ENCODE measurements around the gene PRELP. TPM values are rescaled to one million over a fixed set of nuclear protein-coding genes. Genes with fewer than 3 reads are reported as not detected.

Gene PRELP
- total and polyA plus RNA-seq, 10 of the 15 experiments (the other 5 are each of a cell fraction or from before 2014, with no cell fraction given) = 0.03 to 0.05 TPM; not detected in 8

DNA sequence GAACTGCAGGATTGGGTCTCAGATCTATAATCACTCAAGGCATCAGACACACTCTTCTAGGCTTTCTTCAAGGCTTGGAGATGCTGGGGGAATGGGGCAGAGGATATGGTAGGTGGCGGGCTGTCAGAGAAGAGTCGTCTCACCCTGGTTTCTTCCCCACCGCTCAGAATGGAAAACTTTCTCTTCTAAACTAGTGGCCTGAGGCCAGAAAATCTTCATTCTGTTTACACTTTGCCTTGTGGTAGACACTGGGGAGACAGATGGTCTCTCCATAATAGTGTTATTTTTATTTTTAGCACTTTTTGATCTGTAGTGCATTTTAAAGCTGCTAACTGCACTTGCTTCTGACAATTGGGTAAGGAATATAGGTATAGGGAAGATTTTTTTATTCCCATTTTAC, 2.6 kb downstream of the PRELP start:
- DNase-seq (ENCODE audit: low read depth, low spot score) (no peak), ATAC-seq (peak; percentile 19; the same call in 2 of the 3 replicates), FAIRE-seq (no peak)
- TF ChIP-seq, protein P1, sequence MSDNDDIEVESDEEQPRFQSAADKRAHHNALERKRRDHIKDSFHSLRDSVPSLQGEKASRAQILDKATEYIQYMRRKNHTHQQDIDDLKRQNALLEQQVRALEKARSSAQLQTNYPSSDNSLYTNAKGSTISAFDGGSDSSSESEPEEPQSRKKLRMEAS (IDR thresholded peaks at IDR 0.05; ENCODE audit: low read depth, low read length) = no peak
- TF ChIP-seq KDM1A (IDR thresholded peaks at IDR 0.05; ENCODE audit: borderline replicate concordance) (no peak), NR2C1 (IDR thresholded peaks at IDR 0.05) (no peak), RUNX3 (IDR thresholded peaks at IDR 0.05; ENCODE audit: low read length) (no peak), IRF4 (IDR thresholded peaks at IDR 0.05; ENCODE audit: low read depth, low read length) (no peak), TAF1 (IDR thresholded peaks at IDR 0.05; ENCODE audit: borderline replicate concordance, low read depth, low read length) (no peak)
- TF ChIP-seq, protein P2, sequence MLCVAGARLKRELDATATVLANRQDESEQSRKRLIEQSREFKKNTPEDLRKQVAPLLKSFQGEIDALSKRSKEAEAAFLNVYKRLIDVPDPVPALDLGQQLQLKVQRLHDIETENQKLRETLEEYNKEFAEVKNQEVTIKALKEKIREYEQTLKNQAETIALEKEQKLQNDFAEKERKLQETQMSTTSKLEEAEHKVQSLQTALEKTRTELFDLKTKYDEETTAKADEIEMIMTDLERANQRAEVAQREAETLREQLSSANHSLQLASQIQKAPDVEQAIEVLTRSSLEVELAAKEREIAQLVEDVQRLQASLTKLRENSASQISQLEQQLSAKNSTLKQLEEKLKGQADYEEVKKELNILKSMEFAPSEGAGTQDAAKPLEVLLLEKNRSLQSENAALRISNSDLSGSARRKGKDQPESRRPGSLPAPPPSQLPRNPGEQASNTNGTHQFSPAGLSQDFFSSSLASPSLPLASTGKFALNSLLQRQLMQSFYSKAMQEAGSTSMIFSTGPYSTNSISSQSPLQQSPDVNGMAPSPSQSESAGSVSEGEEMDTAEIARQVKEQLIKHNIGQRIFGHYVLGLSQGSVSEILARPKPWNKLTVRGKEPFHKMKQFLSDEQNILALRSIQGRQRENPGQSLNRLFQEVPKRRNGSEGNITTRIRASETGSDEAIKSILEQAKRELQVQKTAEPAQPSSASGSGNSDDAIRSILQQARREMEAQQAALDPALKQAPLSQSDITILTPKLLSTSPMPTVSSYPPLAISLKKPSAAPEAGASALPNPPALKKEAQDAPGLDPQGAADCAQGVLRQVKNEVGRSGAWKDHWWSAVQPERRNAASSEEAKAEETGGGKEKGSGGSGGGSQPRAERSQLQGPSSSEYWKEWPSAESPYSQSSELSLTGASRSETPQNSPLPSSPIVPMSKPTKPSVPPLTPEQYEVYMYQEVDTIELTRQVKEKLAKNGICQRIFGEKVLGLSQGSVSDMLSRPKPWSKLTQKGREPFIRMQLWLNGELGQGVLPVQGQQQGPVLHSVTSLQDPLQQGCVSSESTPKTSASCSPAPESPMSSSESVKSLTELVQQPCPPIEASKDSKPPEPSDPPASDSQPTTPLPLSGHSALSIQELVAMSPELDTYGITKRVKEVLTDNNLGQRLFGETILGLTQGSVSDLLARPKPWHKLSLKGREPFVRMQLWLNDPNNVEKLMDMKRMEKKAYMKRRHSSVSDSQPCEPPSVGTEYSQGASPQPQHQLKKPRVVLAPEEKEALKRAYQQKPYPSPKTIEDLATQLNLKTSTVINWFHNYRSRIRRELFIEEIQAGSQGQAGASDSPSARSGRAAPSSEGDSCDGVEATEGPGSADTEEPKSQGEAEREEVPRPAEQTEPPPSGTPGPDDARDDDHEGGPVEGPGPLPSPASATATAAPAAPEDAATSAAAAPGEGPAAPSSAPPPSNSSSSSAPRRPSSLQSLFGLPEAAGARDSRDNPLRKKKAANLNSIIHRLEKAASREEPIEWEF (IDR thresholded peaks at IDR 0.05; ENCODE audit: insufficient replicate concordance, low read depth, low read length) = no peak
- H3K27ac ChIP-seq (ENCODE audit: control insufficient read depth, insufficient read depth) = no peak overlapping the region
- H3K36me3 ChIP-seq (ENCODE audit: control insufficient read depth in 2 of 2, insufficient read depth in 2 of 2, low read length in 1 of 2) = no peaks in the 10 kb centered on the region
- H3K4me1 ChIP-seq (ENCODE audit: control insufficient read depth, insufficient read depth, low read length) = peaks cover 9% of the 10 kb centered on the region; the same call in 1 of the 2 replicates
- no peaks in the 10 kb centered on the region for H4K20me1 ChIP-seq (ENCODE audit: control insufficient read depth, insufficient read depth)
- 16% methylated on average over 3 of the region's 3 CpGs for WGBS (ENCODE audit: insufficient coverage, insufficient replicate concordance, low lambda C conversion rate, missing lambda C conversion rate)
- H2AFZ ChIP-seq (ENCODE audit: control insufficient read depth, low read depth, low read length) = no peak overlapping the region
- H3K9me3 ChIP-seq (replicated peaks; ENCODE audit: control insufficient read depth, insufficient read depth, low read length) = no peaks in the 10 kb centered on the region
- ChIA-PET POLR2A (interaction anchor here (0.8 to 1.8 kb wide), 3 partner anchors 15 to 167 kb away, joined by 3 to 7 read pairs (median 4); no protein-coding TSS in a partner anchor), SMC1A (ENCODE audit: uncharacterized antibody, unreplicated experiment) (interaction anchor here (0.7 to 3.4 kb wide), 23 partner anchors 8 to 439 kb away, joined by 3 to 16 read pairs (median 4); no protein-coding TSS in a partner anchor), RAD21 (ENCODE audit: unreplicated experiment) (interaction anchor here (1.1 to 3.6 kb wide), 11 partner anchors 10 to 223 kb away, joined by 3 to 17 read pairs (median 6); no protein-coding TSS in a partner anchor), CTCF (interaction anchor here (0.6 to 8.2 kb wide), 14 partner anchors 10 to 306 kb away, joined by 3 to 80 read pairs (median 4); no protein-coding TSS in a partner anchor)
- H3K9ac ChIP-seq (ENCODE audit: control insufficient read depth, insufficient read depth, low read length) = no peak overlapping the region
- no peaks in the 10 kb centered on the region for H3K79me2 ChIP-seq (ENCODE audit: control insufficient read depth, insufficient read depth, low read length)
- intact Hi-C loops (cut with micrococcal nuclease; ENCODE audit: unreplicated experiment) = no loop called here
- peaks cover 0 to 2% of the 10 kb centered on the region in 2 experiments; a peak in 1 of 4 replicates for H3K27me3 ChIP-seq (replicated peaks in 1 of 2; ENCODE audit: control insufficient read depth in 2 of 2, insufficient read depth in 2 of 2, low read length in 1 of 2)
- no peak overlapping the region for H3K4me3 ChIP-seq
- BruUV-seq (replicated peaks) = no TSS peak
- H3K4me2 ChIP-seq (ENCODE audit: control insufficient read depth, insufficient read depth) = 0 out of 2 replicates have a peak overlapping the region, but pooled peaks have one; percentile 18
- in situ Hi-C loops (cut with MboI) = no loop called here

All from GM12878 (cell line).